Gastroesophageal sphincter (tissue), 3 donors: ENCODE results near the gene KRT32.
A peak's percentile ranks its signal among the peaks of the same experiment; 100 is the strongest.

Experiments used
- EP300 ChIP-seq: sonication (generic); formaldehyde crosslinking; IDR thresholded peaks from one replicate; pipeline ENCODE4 v1.6.1; 2017; ENCODE audit warnings: antibody characterized with exemption, mild to moderate bottlenecking
- POLR2A ChIP-seq, 2 donors: fragments of 450-650 bp; IDR thresholded peaks; one replicate each; pipeline ENCODE4 v1.6.1; 2017; ENCODE audit warnings: antibody characterized with exemption in 2 of 2, mild to moderate bottlenecking in 2 of 2, moderate library complexity in 1 of 2
- TF ChIP-seq, protein P1 (sequence below), 4 experiments: fragments of 200-600 bp in 2 of 4; fragments of 450-650 bp in 2 of 4; sonication (generic) in 1 of 4; IDR thresholded peaks; one replicate each; pipeline ENCODE4 v1.5.1; 2017 to 2019; ENCODE audit warnings: antibody characterized with exemption in 4 of 4, mild to moderate bottlenecking in 2 of 4, moderate library complexity in 2 of 4

DNA sequence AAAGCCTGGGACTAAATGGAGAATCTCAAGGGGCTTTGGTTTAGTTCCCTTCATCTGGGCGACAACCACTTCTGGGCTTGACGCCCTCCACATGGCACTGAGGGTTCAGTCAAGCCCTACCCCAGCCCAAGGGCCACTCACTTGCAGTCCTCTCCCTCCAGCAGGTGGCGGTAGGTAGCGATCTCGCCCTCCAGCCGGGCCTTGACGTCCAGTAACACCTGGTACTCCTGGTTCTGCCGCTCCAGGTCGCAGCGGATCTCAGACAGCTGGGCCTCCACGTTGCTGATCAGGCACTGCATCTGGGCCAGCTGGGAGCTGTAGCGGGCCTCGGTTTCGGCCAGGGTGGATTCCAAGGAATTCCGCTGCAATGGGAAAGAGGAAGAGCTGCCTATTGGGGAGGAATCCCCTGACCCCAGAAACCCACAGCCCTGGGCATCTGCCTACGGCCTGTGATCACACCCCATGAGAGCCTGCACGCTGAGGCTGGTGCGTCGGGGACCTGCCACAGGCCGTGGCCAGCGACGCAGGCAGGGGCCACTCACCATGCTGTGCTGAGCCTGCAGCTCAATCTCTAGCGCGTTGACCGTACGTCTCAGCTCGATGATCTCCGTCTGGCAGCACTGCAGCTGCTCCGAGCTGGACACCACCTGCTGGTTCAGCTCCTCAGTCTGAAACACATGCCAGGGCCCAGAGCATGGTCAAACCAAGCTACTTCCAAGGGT lies 19.8 kb upstream of the KRT32 start:
- TF ChIP-seq EP300, result no peak
- TF ChIP-seq, protein P1, sequence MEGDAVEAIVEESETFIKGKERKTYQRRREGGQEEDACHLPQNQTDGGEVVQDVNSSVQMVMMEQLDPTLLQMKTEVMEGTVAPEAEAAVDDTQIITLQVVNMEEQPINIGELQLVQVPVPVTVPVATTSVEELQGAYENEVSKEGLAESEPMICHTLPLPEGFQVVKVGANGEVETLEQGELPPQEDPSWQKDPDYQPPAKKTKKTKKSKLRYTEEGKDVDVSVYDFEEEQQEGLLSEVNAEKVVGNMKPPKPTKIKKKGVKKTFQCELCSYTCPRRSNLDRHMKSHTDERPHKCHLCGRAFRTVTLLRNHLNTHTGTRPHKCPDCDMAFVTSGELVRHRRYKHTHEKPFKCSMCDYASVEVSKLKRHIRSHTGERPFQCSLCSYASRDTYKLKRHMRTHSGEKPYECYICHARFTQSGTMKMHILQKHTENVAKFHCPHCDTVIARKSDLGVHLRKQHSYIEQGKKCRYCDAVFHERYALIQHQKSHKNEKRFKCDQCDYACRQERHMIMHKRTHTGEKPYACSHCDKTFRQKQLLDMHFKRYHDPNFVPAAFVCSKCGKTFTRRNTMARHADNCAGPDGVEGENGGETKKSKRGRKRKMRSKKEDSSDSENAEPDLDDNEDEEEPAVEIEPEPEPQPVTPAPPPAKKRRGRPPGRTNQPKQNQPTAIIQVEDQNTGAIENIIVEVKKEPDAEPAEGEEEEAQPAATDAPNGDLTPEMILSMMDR (IDR thresholded peaks at IDR 0.05), result peak in 1 of 4 experiments; percentile 19
- no peak for TF ChIP-seq POLR2A (IDR thresholded peaks at IDR 0.05)
